Panc1 (cell line): ENCODE measurements around the gene TRIO. TPM values are rescaled to one million over a fixed set of nuclear protein-coding genes. Genes with fewer than 3 reads are reported as not detected.

Experiments
- ATAC-seq: fragments of 200-7000 bp; cut with Tn5 transposase; 2 replicates; pipeline ENCODE4 v1.9.1; 2020; ENCODE audit warnings: mild to moderate bottlenecking, moderate library complexity
- BruUV-seq: library from RNA; stranded (reverse); fragments of 400-500 nt; replicated peaks from 2 replicates; lab custom pipeline; 2021; lab: Mats Ljungman, UMichigan
- CTCF ChIA-PET: fragments of 300-600 bp; sonication (Branson Sonifier 250); formaldehyde crosslinking; loops from one replicate; lab custom pipeline; 2022; ENCODE audit warnings: antibody characterized with exemption; lab: Charles Lee
- POLR2A ChIA-PET: fragments of 300-600 bp; sonication (Branson Sonifier 250); formaldehyde crosslinking; loops from one replicate; lab custom pipeline; 2022; ENCODE audit warnings: antibody characterized with exemption; lab: Charles Lee
- DNase-seq: peaks from one replicate; pipeline ENCODE4 v3.0.0-alpha.2; 2010; ENCODE audit warnings: low read depth, low spot score
- H3K27ac ChIP-seq: 2 replicates; pipeline ENCODE4 v1.5.1; 2011; ENCODE audit warnings: mild to moderate bottlenecking, low read length, inconsistent platforms
- H3K27me3 ChIP-seq: fragments of 200-500 bp; sonication (Bioruptor generic); 2 replicates; pipeline ENCODE4 v1.6.0; 2014; ENCODE audit warnings: low read length, inconsistent platforms; ENCODE audit not compliant: control insufficient read depth, insufficient read depth
- H3K36me3 ChIP-seq: fragments of 200-500 bp; sonication (Bioruptor generic); 2 replicates; pipeline ENCODE4 v1.5.1; 2014; ENCODE audit warnings: inconsistent platforms, mild to moderate bottlenecking, low read length, moderate library complexity; ENCODE audit not compliant: control insufficient read depth, insufficient read depth
- H3K4me1 ChIP-seq: 2 replicates; pipeline ENCODE4 v1.5.1; 2011; ENCODE audit warnings: inconsistent platforms, mild to moderate bottlenecking, low read length, moderate library complexity; ENCODE audit not compliant: control insufficient read depth, insufficient read depth
- H3K4me3 ChIP-seq, 2 experiments: 2 replicates each; pipeline ENCODE4 v1.5.1; 2011 to 2012; ENCODE audit warnings: low read depth in 2 of 2, low read length in 2 of 2, mild to moderate bottlenecking in 2 of 2, inconsistent platforms in 1 of 2, moderate library complexity in 1 of 2
- H3K9me3 ChIP-seq: fragments of 200-500 bp; sonication (Bioruptor generic); 2 replicates; pipeline ENCODE4 v1.5.1; 2014; ENCODE audit warnings: low read depth, mild to moderate bottlenecking, inconsistent platforms, low read length, moderate library complexity; ENCODE audit not compliant: control insufficient read depth, insufficient read depth
- CTCF ChIP-seq: fragments of 450-650 bp; IDR thresholded peaks from 2 replicates; pipeline ENCODE4 v1.5.1; 2017; ENCODE audit warnings: mild to moderate bottlenecking
- POLR2AphosphoS5 ChIP-seq: IDR thresholded peaks from 2 replicates; pipeline ENCODE4 v1.6.1; 2012; ENCODE audit warnings: mild to moderate bottlenecking, low read depth, low read length, moderate library complexity
- SIN3A ChIP-seq: IDR thresholded peaks from 2 replicates; pipeline ENCODE4 v1.6.1; 2012; ENCODE audit warnings: low read depth, mild to moderate bottlenecking, low read length, moderate library complexity, borderline replicate concordance; ENCODE audit not compliant: insufficient read depth
- TCF7L2 ChIP-seq: IDR thresholded peaks from 2 replicates; pipeline ENCODE4 v1.6.1; 2011; ENCODE audit warnings: mild to moderate bottlenecking, low read depth, low read length, inconsistent platforms
- in situ Hi-C: cut with HindIII; loops from 2 replicates; pipeline ENCODE4 v1.10.0; 2016; ENCODE audit warnings: low sequenced_read_pairs, low pct_unique_long_range_greater_than_20kb
- intact Hi-C: fragments of 100-400 bp; cut with micrococcal nuclease; formaldehyde crosslinking; loops from one replicate; pipeline ENCODE4 v1.10.0; 2022; ENCODE audit not compliant: unreplicated experiment
- total RNA-seq: library from RNA; stranded (reverse); gene quantifications from one replicate; pipeline ENCODE4 v1.2.1, GENCODE V29; 2021; ENCODE audit not compliant: unreplicated experiment
- TF ChIP-seq, protein P1 (sequence below), 2 experiments: IDR thresholded peaks; 2 replicates each; pipeline ENCODE4 v1.6.1; 2011 to 2012; ENCODE audit warnings: low read depth in 2 of 2, control low read depth in 1 of 2, low read length in 1 of 2, mild to moderate bottlenecking in 1 of 2, moderate library complexity in 1 of 2; ENCODE audit not compliant: insufficient read depth in 1 of 2

TRIO gene
- total RNA-seq, 1 experiment from 2014 or later: 349 TPM

- in situ Hi-C loops (no loop called here), intact Hi-C loops (no loop called here)
- ChIA-PET CTCF (no interaction called here), POLR2A (no interaction called here)
- TF ChIP-seq POLR2AphosphoS5: no peak
- no peak for TF ChIP-seq TCF7L2
- no peak for TF ChIP-seq CTCF
- no peak for TF ChIP-seq SIN3A
- TF ChIP-seq, protein P1, sequence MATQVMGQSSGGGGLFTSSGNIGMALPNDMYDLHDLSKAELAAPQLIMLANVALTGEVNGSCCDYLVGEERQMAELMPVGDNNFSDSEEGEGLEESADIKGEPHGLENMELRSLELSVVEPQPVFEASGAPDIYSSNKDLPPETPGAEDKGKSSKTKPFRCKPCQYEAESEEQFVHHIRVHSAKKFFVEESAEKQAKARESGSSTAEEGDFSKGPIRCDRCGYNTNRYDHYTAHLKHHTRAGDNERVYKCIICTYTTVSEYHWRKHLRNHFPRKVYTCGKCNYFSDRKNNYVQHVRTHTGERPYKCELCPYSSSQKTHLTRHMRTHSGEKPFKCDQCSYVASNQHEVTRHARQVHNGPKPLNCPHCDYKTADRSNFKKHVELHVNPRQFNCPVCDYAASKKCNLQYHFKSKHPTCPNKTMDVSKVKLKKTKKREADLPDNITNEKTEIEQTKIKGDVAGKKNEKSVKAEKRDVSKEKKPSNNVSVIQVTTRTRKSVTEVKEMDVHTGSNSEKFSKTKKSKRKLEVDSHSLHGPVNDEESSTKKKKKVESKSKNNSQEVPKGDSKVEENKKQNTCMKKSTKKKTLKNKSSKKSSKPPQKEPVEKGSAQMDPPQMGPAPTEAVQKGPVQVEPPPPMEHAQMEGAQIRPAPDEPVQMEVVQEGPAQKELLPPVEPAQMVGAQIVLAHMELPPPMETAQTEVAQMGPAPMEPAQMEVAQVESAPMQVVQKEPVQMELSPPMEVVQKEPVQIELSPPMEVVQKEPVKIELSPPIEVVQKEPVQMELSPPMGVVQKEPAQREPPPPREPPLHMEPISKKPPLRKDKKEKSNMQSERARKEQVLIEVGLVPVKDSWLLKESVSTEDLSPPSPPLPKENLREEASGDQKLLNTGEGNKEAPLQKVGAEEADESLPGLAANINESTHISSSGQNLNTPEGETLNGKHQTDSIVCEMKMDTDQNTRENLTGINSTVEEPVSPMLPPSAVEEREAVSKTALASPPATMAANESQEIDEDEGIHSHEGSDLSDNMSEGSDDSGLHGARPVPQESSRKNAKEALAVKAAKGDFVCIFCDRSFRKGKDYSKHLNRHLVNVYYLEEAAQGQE (IDR thresholded peaks at IDR 0.05; ENCODE audit: insufficient read depth in 1 of 2, low read depth in 2 of 2, low read length in 1 of 2): no peak
- H3K36me3 ChIP-seq: peaks cover 81% of the 10 kb centered on the region
- no peaks in the 10 kb centered on the region for H3K4me1 ChIP-seq
- no peaks in the 10 kb centered on the region for H3K27me3 ChIP-seq
- no peak overlapping the region for H3K4me3 ChIP-seq
- no peak for ATAC-seq
- BruUV-seq: no TSS peak
- no peak for DNase-seq
- no peaks in the 10 kb centered on the region for H3K9me3 ChIP-seq
- no peak overlapping the region for H3K27ac ChIP-seq
These were observed 233.6 kb downstream of the TRIO start for GRCh38 chr5:14376789-14377188.

- intact Hi-C loops: no loop called here
- no peak overlapping the region for H3K4me3 ChIP-seq
These were observed 236.8 kb downstream of the TRIO start for GRCh38 chr5:14379739-14380497.

More at GRCh38 chr5:14379739-14380497, 236.8 kb downstream of the TRIO start:
- in situ Hi-C loops: no loop called here
- BruUV-seq: no TSS peak
- ChIA-PET POLR2A (no interaction called here), CTCF (no interaction called here)
- Histone ChIP-seq H3K4me1 (no peaks in the 10 kb centered on the region), H3K36me3 (peaks cover 74% of the 10 kb centered on the region), H3K27me3 (no peaks in the 10 kb centered on the region), H3K27ac (no peak overlapping the region), H3K9me3 (no peaks in the 10 kb centered on the region)
- ATAC-seq (peak; percentile 61), DNase-seq (no peak)
- TF ChIP-seq SIN3A (no peak), CTCF (no peak), POLR2AphosphoS5 (no peak), TCF7L2 (no peak)
- TF ChIP-seq, protein P1 (IDR thresholded peaks at IDR 0.05; ENCODE audit: insufficient read depth in 1 of 2, low read depth in 2 of 2, low read length in 1 of 2): no peak
